Measurements from ENCODE around the gene OR10H1. TPM values are rescaled to one million over a fixed set of nuclear protein-coding genes. Genes with fewer than 3 reads are reported as not detected.

OR10H1 gene
- total RNA-seq = not detected in 2 replicates
- long read RNA-seq = 0 reads

GRCh38 chr19:15815306-15815705 lies at the start of gene OR10H1:
Gene OR10H1, minus strand, starts transcription at chr19:15815664. Its CDS starts 7,627 bp downstream, at chr19:15808037.
- TF ChIP-seq, protein P1, sequence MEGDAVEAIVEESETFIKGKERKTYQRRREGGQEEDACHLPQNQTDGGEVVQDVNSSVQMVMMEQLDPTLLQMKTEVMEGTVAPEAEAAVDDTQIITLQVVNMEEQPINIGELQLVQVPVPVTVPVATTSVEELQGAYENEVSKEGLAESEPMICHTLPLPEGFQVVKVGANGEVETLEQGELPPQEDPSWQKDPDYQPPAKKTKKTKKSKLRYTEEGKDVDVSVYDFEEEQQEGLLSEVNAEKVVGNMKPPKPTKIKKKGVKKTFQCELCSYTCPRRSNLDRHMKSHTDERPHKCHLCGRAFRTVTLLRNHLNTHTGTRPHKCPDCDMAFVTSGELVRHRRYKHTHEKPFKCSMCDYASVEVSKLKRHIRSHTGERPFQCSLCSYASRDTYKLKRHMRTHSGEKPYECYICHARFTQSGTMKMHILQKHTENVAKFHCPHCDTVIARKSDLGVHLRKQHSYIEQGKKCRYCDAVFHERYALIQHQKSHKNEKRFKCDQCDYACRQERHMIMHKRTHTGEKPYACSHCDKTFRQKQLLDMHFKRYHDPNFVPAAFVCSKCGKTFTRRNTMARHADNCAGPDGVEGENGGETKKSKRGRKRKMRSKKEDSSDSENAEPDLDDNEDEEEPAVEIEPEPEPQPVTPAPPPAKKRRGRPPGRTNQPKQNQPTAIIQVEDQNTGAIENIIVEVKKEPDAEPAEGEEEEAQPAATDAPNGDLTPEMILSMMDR (IDR thresholded peaks at IDR 0.05) = no peak
- Mint-ChIP-seq H3K4me3 (ENCODE audit: unreplicated experiment) (no peak within 1 kb of the TSS), H3K4me1 (ENCODE audit: unreplicated experiment) (no peaks in the 10 kb centered on the region), H3K27me3 (ENCODE audit: unreplicated experiment) (no peaks in the 10 kb centered on the region), H3K9me3 (ENCODE audit: unreplicated experiment) (peaks cover 23% of the 10 kb centered on the region), H3K27ac (ENCODE audit: unreplicated experiment) (no peak within 1 kb of the TSS), H3K36me3 (ENCODE audit: unreplicated experiment) (no peaks in the 10 kb centered on the region)
- no peak for DNase-seq (ENCODE audit: extremely low spot score, unreplicated experiment)

GRCh38 chr19:15864824-15865223 lies 49.4 kb upstream of the OR10H1 start:
- Mint-ChIP-seq H3K27me3 (ENCODE audit: unreplicated experiment) (no peaks in the 10 kb centered on the region), H3K36me3 (ENCODE audit: unreplicated experiment) (no peaks in the 10 kb centered on the region), H3K9me3 (ENCODE audit: unreplicated experiment) (peaks cover 5% of the 10 kb centered on the region), H3K27ac (ENCODE audit: unreplicated experiment) (no peak overlapping the region), H3K4me1 (ENCODE audit: unreplicated experiment) (no peaks in the 10 kb centered on the region), H3K4me3 (ENCODE audit: unreplicated experiment) (no peak overlapping the region)
- TF ChIP-seq, protein P1 (IDR thresholded peaks at IDR 0.05) = no peak
- DNase-seq (ENCODE audit: extremely low spot score, unreplicated experiment) = no peak

DNA sequence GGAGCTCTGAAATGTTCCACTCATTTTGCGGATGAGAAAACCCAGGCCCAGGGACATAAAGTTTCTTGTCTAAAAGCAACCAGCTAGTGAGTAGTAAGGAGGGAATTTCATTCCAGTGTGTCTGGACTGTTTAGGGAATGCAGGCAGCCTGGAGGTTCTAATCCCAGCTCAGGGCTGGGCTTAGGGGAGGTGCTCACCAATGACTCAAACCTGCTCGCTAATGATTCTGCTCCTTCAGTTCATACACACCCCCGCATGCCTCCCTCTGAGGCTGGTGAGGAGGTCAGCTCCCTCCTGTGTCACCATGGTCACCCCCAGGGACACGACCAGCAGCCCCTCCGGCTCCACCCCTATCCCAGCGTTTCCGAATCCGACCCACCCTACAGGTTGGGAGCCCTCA lies 47.8 kb upstream of the OR10H1 start:
- Mint-ChIP-seq H3K36me3 (ENCODE audit: unreplicated experiment) (no peaks in the 10 kb centered on the region), H3K27me3 (ENCODE audit: unreplicated experiment) (no peaks in the 10 kb centered on the region), H3K9me3 (ENCODE audit: unreplicated experiment) (no peaks in the 10 kb centered on the region), H3K4me3 (ENCODE audit: unreplicated experiment) (no peak overlapping the region), H3K4me1 (ENCODE audit: unreplicated experiment) (no peaks in the 10 kb centered on the region), H3K27ac (ENCODE audit: unreplicated experiment) (no peak overlapping the region)
- TF ChIP-seq, protein P1 (IDR thresholded peaks at IDR 0.05) = no peak
- DNase-seq (ENCODE audit: extremely low spot score, unreplicated experiment) = no peak

DNA sequence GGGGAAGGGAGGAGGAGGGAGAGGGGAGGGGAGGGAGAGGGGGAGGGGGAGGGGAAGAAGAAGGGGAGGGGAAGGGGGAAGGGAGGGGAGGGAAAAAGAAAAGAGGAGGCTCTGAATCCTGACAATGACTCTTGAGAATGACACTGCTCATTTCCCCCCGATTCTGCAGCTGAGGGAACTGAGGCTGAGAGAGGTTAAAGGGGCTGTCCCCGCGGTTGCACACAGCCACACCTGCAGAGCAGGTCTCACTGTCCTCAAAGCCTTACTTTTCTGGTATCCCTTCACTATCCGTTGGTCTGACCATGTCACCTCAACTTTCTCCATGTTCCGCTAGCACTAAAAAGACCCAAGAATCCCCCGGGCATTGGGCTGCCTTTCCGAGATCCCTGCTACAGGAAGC lies 47.0 kb upstream of the OR10H1 start:
- no peak for DNase-seq (ENCODE audit: extremely low spot score, unreplicated experiment)
- no peaks in the 10 kb centered on the region for H3K36me3 Mint-ChIP-seq (ENCODE audit: unreplicated experiment)
- no peaks in the 10 kb centered on the region for H3K27me3 Mint-ChIP-seq (ENCODE audit: unreplicated experiment)
- no peaks in the 10 kb centered on the region for H3K9me3 Mint-ChIP-seq (ENCODE audit: unreplicated experiment)
- TF ChIP-seq, protein P1 (IDR thresholded peaks at IDR 0.05) = no peak
- no peaks in the 10 kb centered on the region for H3K4me1 Mint-ChIP-seq (ENCODE audit: unreplicated experiment)
- H3K27ac Mint-ChIP-seq (ENCODE audit: unreplicated experiment) = no peak overlapping the region
- H3K4me3 Mint-ChIP-seq (ENCODE audit: unreplicated experiment) = no peak overlapping the region

- TF ChIP-seq, protein P1 (IDR thresholded peaks at IDR 0.05) = no peak
- Mint-ChIP-seq H3K9me3 (ENCODE audit: unreplicated experiment) (peaks cover 4% of the 10 kb centered on the region), H3K4me1 (ENCODE audit: unreplicated experiment) (no peaks in the 10 kb centered on the region), H3K4me3 (ENCODE audit: unreplicated experiment) (no peak overlapping the region), H3K27me3 (ENCODE audit: unreplicated experiment) (no peaks in the 10 kb centered on the region), H3K27ac (ENCODE audit: unreplicated experiment) (no peak overlapping the region), H3K36me3 (ENCODE audit: unreplicated experiment) (no peaks in the 10 kb centered on the region)
- DNase-seq (ENCODE audit: extremely low spot score, unreplicated experiment) = no peak
These were observed 45.1 kb upstream of the OR10H1 start for GRCh38 chr19:15860522-15860921.

Measured in osteocyte (in vitro differentiated cells).